ENCODE data around the gene FHDC1.
A peak's percentile ranks its signal among the peaks of the same experiment; 100 is the strongest.

FHDC1 gene

DNA sequence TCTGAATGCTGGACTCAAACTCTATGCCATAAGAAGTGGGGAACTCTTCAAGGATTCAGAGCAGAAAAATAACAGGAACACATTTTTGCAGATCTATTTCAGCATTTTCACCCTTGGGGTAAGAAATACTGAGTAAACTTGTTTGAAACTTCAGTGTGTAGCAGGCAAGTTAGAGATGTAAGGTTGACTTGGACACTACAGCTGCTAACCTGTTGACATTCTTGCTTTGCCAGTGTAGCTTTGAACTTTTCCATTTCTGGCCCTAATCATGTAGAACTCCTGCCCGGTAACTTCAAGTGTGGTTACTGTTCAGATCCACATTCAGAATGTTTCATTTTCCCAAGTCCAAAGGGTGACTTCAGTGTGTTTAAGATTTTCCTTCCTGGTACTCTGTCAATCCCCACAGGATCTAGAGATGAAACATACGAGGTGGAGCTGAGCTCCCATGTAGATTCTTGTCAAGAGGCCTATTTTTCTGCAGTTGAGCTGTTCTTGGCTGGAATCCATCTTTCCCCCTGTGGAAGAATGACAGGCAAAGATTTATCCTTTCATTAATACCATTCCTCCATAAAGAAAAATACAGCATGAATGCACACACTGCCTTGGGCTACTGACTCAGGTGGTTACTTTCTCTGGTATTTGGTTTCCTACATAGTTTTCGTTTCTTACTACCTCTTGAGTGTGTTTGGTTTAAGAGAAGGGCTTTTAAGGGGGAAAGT, 34.1 kb downstream of the FHDC1 start:
- DNase-seq (ENCODE audit: extremely low read depth, low read depth), result peak; percentile 10
- no peak overlapping the region for H3K4me3 ChIP-seq (replicated peaks; ENCODE audit: low read depth, low read length)
- TF ChIP-seq, protein P1, sequence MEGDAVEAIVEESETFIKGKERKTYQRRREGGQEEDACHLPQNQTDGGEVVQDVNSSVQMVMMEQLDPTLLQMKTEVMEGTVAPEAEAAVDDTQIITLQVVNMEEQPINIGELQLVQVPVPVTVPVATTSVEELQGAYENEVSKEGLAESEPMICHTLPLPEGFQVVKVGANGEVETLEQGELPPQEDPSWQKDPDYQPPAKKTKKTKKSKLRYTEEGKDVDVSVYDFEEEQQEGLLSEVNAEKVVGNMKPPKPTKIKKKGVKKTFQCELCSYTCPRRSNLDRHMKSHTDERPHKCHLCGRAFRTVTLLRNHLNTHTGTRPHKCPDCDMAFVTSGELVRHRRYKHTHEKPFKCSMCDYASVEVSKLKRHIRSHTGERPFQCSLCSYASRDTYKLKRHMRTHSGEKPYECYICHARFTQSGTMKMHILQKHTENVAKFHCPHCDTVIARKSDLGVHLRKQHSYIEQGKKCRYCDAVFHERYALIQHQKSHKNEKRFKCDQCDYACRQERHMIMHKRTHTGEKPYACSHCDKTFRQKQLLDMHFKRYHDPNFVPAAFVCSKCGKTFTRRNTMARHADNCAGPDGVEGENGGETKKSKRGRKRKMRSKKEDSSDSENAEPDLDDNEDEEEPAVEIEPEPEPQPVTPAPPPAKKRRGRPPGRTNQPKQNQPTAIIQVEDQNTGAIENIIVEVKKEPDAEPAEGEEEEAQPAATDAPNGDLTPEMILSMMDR (IDR thresholded peaks at IDR 0.05; ENCODE audit: low read depth, low read length, missing control alignments), result no peak

DNA sequence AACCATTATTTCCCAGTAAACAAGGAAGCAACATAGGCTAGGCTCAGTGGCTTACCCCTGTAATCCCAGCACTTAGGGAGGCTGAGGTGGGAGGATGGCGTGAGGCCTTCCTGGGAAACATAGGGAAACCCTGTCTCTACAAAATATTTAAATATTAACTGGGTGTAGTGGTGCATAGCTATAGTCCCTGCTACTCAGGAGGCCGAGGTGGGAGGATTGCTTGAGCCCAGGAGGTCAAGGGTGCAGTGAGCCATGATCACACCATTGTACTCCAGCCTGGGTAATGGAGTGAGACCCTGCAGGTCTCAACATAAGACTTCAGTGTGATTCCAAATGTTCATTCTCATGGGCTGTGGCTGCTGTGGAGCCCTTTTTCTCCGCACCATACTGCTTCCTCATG, 34.9 kb downstream of the FHDC1 start:
- DNase-seq (ENCODE audit: extremely low read depth, low read depth), result no peak
- TF ChIP-seq, protein P1 (IDR thresholded peaks at IDR 0.05; ENCODE audit: low read depth, low read length, missing control alignments), result no peak
- H3K4me3 ChIP-seq (replicated peaks; ENCODE audit: low read depth, low read length), result no peak overlapping the region

DNA sequence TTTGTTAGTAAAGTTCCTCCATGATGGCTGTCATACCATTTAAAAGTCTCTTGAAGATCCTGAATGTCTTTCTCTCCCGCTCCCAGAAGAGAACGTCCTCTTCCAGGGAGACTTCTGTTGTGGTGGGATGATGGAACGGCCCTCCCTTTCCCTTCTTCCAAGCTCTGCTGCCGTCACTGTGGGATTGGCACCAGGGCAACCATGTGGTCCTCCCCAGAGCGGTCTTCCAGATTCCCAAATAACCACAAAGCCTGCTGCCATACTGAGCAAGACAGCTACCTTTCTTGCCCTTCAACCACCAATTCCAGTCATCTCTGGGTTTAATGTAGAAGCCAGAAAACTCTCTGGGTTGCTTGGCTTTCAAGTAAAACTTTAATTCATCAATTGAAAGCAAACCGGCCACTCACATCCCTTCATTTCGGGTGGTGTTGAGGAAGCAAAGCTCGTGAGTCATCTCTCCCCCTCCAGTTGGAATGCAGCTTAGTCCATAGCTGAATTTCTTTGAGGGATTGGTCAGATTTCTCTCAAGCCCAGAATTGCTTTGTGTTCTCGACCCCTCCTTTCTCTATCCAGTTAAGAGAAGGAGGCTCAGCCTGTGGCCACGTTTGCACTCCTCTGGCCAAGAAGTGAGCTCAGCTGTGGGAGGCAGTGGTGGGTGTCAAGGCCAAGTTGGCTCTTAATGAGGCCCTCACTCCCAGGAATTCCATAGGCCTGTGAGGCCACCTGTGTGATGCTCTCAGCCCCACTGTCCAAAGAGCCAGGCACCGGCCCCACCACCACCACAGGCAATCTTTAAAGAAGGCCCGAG, 36.9 kb downstream of the FHDC1 start:
- no peak overlapping the region for H3K4me3 ChIP-seq (replicated peaks; ENCODE audit: low read depth, low read length)
- TF ChIP-seq, protein P1 (IDR thresholded peaks at IDR 0.05; ENCODE audit: low read depth, low read length, missing control alignments), result no peak
- peak; percentile 55 for DNase-seq (ENCODE audit: extremely low read depth, low read depth)

DNA sequence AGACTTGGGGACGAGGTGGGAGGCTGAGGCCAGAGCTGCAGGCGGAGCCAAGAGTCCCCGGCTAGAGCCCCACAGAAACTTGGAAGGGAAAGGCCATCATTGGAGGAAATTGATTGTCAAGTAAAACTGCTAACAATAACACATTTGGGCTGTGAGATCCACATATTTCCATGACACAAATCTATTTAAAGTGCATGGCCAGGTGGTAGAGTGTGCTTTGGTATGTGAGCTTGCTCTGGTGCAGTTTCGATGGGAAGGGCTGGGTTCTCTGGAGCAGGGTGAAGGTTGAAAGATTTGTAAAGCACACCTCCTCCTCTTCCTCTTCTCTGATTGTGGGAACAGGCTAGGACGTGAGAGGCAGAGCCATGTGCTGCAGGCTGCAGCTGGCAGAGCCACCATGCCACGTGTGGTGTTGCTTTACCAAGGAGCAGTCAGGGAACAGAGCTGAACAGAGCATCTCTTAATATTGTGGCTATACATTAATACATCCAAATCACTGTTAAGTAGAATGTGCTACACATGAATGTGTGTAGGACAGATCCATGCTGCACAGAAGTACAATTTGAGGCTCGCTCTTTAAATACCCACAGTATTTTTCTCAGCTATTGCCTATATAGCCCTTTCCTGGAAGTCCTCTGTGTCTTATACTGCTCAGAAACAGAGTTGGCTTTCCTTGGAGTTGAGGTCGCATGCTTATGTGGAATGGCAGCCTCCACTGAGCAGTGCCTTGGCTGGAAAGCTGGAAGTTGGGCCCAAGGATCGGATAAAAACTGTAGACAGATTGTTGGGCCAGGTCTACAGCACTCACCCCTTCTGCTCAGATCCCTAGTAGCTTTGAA, 37.7 kb downstream of the FHDC1 start:
- DNase-seq (ENCODE audit: extremely low read depth, low read depth), result no peak
- H3K4me3 ChIP-seq (replicated peaks; ENCODE audit: low read depth, low read length), result no peak overlapping the region
- TF ChIP-seq, protein P1 (IDR thresholded peaks at IDR 0.05; ENCODE audit: low read depth, low read length, missing control alignments), result no peak

DNA sequence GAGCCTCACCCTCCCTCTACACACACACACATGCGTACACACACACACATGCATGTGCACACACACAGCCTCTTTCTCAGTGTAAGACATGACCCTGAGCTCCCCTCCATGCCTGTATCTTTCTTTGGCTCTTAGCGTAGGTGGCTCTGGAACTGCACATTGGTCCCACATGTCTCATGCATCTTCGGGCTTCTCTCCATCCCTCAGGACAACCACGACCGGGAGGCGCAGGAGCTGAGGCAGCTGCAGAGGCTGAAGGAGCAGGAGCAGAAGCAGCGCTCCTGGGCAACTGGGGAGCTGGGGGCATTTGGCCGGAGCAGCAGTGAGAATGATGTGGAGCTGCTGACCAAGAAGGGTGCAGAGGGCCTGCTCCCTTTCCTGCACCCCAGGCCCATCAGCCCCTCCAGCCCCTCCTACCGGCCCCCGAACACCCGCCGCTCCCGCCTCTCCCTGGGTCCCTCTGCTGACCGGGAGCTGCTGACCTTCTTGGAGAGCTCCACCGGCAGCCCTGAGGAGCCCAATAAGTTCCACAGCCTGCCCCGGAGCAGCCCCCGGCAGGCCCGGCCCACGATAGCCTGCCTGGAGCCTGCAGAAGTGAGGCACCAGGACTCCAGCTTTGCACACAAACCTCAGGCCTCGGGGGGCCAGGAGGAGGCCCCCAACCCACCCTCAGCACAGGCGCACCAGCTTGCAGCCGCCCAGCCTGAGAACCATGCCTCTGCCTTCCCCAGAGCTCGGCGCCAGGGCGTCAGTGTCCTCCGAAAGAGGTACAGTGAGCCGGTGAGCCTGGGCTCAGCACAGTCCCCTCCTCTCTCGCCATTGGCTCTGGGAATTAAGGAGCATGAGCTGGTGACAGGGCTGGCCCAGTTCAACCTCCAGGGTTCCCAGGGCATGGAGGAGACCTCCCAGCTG, 38.6 kb downstream of the FHDC1 start:
- no peak overlapping the region for H3K4me3 ChIP-seq (replicated peaks; ENCODE audit: low read depth, low read length)
- TF ChIP-seq, protein P1 (IDR thresholded peaks at IDR 0.05; ENCODE audit: low read depth, low read length, missing control alignments), result no peak
- DNase-seq (ENCODE audit: extremely low read depth, low read depth), result no peak

Data from HFF-Myc (cell line).